ENCODE results near the gene OTUB2.

GRCh38 chr14:94043111-94043755, 17.1 kb downstream of the OTUB2 start:
- no peak for TF ChIP-seq CTCF (IDR thresholded peaks at IDR 0.05; ENCODE audit: poor library complexity)
- no peak for TF ChIP-seq EZH2 (IDR thresholded peaks at IDR 0.05; ENCODE audit: borderline replicate concordance)
- no peak for TF ChIP-seq EZH2phosphoT487 (IDR thresholded peaks at IDR 0.05; ENCODE audit: low read depth, severe bottlenecking, unreplicated experiment)
